GM12878 (cell line): ENCODE measurements around the gene ADAMTS2. TPM values are rescaled to one million over a fixed set of nuclear protein-coding genes. Genes with fewer than 3 reads are reported as not detected.

Experiments used
- ATAC-seq: fragments of 200-7000 bp; cut with Tn5 transposase; 3 replicates; pipeline ENCODE4 v1.9.1; 2020; ENCODE audit warnings: mild to moderate bottlenecking, moderate library complexity
- BruUV-seq: library from RNA; stranded (reverse); fragments of 400-500 nt; replicated peaks from 2 replicates; lab custom pipeline; 2021; lab: Mats Ljungman, UMichigan
- CTCF ChIA-PET: fragments of 300-600 bp; sonication (Branson Sonifier 250); formaldehyde crosslinking; extraction: SDS; loops from one replicate; lab custom pipeline; 2021; ENCODE audit warnings: inconsistent platforms; lab: Yijun Ruan, JAX
- POLR2A ChIA-PET: fragments of 350-600 bp; formaldehyde crosslinking; extraction: SDS; loops from one replicate; lab custom pipeline; 2021; ENCODE audit warnings: inconsistent platforms; lab: Charles Lee
- RAD21 ChIA-PET: fragments of 300-600 bp; sonication (Branson Sonifier 250); formaldehyde crosslinking; loops from one replicate; lab custom pipeline; 2023; ENCODE audit warnings: antibody characterized with exemption; ENCODE audit not compliant: unreplicated experiment; lab: Charles Lee
- SMC1A ChIA-PET: fragments of 300-600 bp; sonication (Branson Sonifier 250); formaldehyde crosslinking; loops from one replicate; lab custom pipeline; 2023; ENCODE audit not compliant: unreplicated experiment, uncharacterized antibody; lab: Charles Lee
- DNase-seq: peaks from one replicate; pipeline ENCODE4 v3.0.0-alpha.2; 2011; ENCODE audit warnings: low read depth, low spot score
- FAIRE-seq: peaks from 3 replicates; lab custom pipeline; 2011; peaks lifted over from hg19 to GRCh38; lab: Jason Lieb, UNC
- H2AFZ ChIP-seq: 2 replicates; pipeline ENCODE4 v1.6.0; 2011; ENCODE audit warnings: low read depth, low read length, control low read depth; ENCODE audit not compliant: control insufficient read depth
- H3K27ac ChIP-seq: 2 replicates; pipeline ENCODE4 v1.5.1; 2011; ENCODE audit warnings: control low read depth; ENCODE audit not compliant: control insufficient read depth, insufficient read depth
- H3K27me3 ChIP-seq, 2 experiments: replicated peaks in 1 of 2; 2 replicates each; pipeline versions ENCODE4 v1.6.0 to v1.6.1; 2011; ENCODE audit warnings: low read length in 1 of 2; ENCODE audit not compliant: control insufficient read depth in 2 of 2, insufficient read depth in 2 of 2
- H3K36me3 ChIP-seq, 2 experiments: 2 replicates each; pipeline ENCODE4 v1.5.1; 2011; ENCODE audit warnings: low read length in 1 of 2; ENCODE audit not compliant: control insufficient read depth in 2 of 2, insufficient read depth in 2 of 2
- H3K4me1 ChIP-seq: 2 replicates; pipeline ENCODE4 v1.6.1; 2011; ENCODE audit warnings: mild to moderate bottlenecking, low read length, moderate library complexity, mixed read lengths; ENCODE audit not compliant: control insufficient read depth, insufficient read depth
- H3K4me2 ChIP-seq: 2 replicates; pipeline ENCODE4 v1.6.0; 2011; ENCODE audit warnings: control low read depth; ENCODE audit not compliant: control insufficient read depth, insufficient read depth
- H3K4me3 ChIP-seq: fragments of 200-600 bp; sonication (generic); 2 replicates; pipeline ENCODE4 v1.5.1; 2016
- H3K79me2 ChIP-seq: 2 replicates; pipeline ENCODE4 v1.6.0; 2011; ENCODE audit warnings: low read length; ENCODE audit not compliant: control insufficient read depth, insufficient read depth
- H3K9ac ChIP-seq: 2 replicates; pipeline ENCODE4 v1.8.0; 2011; ENCODE audit warnings: low read length, control low read depth, mixed read lengths; ENCODE audit not compliant: control insufficient read depth, insufficient read depth
- H3K9me3 ChIP-seq: replicated peaks from 3 replicates; pipeline ENCODE4 v1.5.1; 2011; ENCODE audit warnings: mild to moderate bottlenecking, low read length; ENCODE audit not compliant: control insufficient read depth, insufficient read depth
- H4K20me1 ChIP-seq: 2 replicates; pipeline ENCODE4 v1.6.0; 2011; ENCODE audit not compliant: control insufficient read depth, insufficient read depth
- CEBPB ChIP-seq, 2 experiments: fragments of 150-350 bp in 1 of 2; IDR thresholded peaks; 2 replicates each; pipeline ENCODE4 v1.6.1; 2012 to 2014; ENCODE audit warnings: low read depth in 2 of 2, low read length in 2 of 2, borderline replicate concordance in 1 of 2, inconsistent platforms in 1 of 2
- CHD2 ChIP-seq: IDR thresholded peaks from 2 replicates; pipeline ENCODE4 v1.6.1; 2011; ENCODE audit warnings: low read depth, low read length, improper control_type of control experiment, borderline replicate concordance
- IRF5 ChIP-seq: fragments of 450-650 bp; IDR thresholded peaks from 2 replicates; pipeline ENCODE4 v1.6.1; 2017; ENCODE audit warnings: borderline replicate concordance
- LARP7 ChIP-seq: fragments of 450-650 bp; IDR thresholded peaks from 2 replicates; pipeline ENCODE4 v1.6.1; 2017; ENCODE audit warnings: mild to moderate bottlenecking
- NR2C1 ChIP-seq: fragments of 450-650 bp; IDR thresholded peaks from 2 replicates; pipeline ENCODE4 v1.6.1; 2017; ENCODE audit warnings: antibody characterized with exemption, mild to moderate bottlenecking, moderate library complexity
- RAD21 ChIP-seq: IDR thresholded peaks from 2 replicates; pipeline ENCODE4 v1.6.1; 2011; ENCODE audit warnings: mild to moderate bottlenecking, low read depth, low read length, moderate library complexity; ENCODE audit not compliant: insufficient read depth
- SIX5 ChIP-seq: IDR thresholded peaks from 2 replicates; pipeline ENCODE4 v1.6.1; 2011; ENCODE audit warnings: mild to moderate bottlenecking, low read depth, low read length, moderate library complexity; ENCODE audit not compliant: severe bottlenecking
- SMARCA5 ChIP-seq: fragments of 450-650 bp; IDR thresholded peaks from 2 replicates; pipeline ENCODE4 v1.6.1; 2017; ENCODE audit warnings: mild to moderate bottlenecking
- ZBTB40 ChIP-seq: fragments of 450-650 bp; IDR thresholded peaks from 2 replicates; pipeline ENCODE4 v1.6.1; 2016; ENCODE audit warnings: mild to moderate bottlenecking, moderate library complexity, borderline replicate concordance
- ZNF592 ChIP-seq: fragments of 450-650 bp; IDR thresholded peaks from 2 replicates; pipeline ENCODE4 v1.6.1; 2017; ENCODE audit warnings: mild to moderate bottlenecking, moderate library complexity
- WGBS: methylation state at CpG from one replicate; pipeline ENCODE4 v1.1.6; 2016; ENCODE audit warnings: low lambda C conversion rate; ENCODE audit not compliant: insufficient replicate concordance, insufficient coverage; ENCODE audit errors: missing lambda C conversion rate; 5-methylcytosine and 5-hydroxymethylcytosine counted together
- in situ Hi-C: fragments of 300-500 bp; cut with MboI; formaldehyde crosslinking; loops from 9 replicates; pipeline ENCODE4 v1.14.3; 2018; ENCODE audit warnings: mixed read lengths
- intact Hi-C: fragments of 100-400 bp; cut with micrococcal nuclease; formaldehyde crosslinking; loops from one replicate; pipeline ENCODE4 v1.14.2; 2022; ENCODE audit not compliant: unreplicated experiment
- polyA plus RNA-seq, 11 experiments: library from polyadenylated mRNA; depleted of rRNA in 4 of 11; unstranded in 6 of 11; stranded (reverse) in 5 of 11; fragments of >200 nt; fragmentation: Nextera tagmentation in 4 of 11; fragmentation: Illumina TruSeq in 1 of 11; extraction: Ambion mirVana in 4 of 11; extraction: Trizol in 1 of 11; gene quantifications; 1 replicate in 1 of 11; 2 replicates in 10 of 11; pipeline versions ENCODE4 v1.2.1 to v1.2.3, GENCODE V29; 2011 to 2016; ENCODE audit warnings: inconsistent platforms in 2 of 11, missing spikeins in 2 of 11, low read depth in 1 of 11
- total RNA-seq, 4 experiments: library from RNA; depleted of rRNA in 3 of 4; stranded (reverse); fragments of >200 nt in 3 of 4; fragmentation: Illumina TruSeq in 1 of 4; extraction: Trizol in 1 of 4; gene quantifications; 2 replicates each; pipeline versions ENCODE4 v1.2.1 to v1.2.3, GENCODE V29; 2013 to 2021
- TF ChIP-seq, protein P1 (sequence below): fragments of 450-650 bp; IDR thresholded peaks from 2 replicates; pipeline ENCODE4 v1.6.1; 2017; ENCODE audit warnings: antibody characterized with exemption, mild to moderate bottlenecking, moderate library complexity

ADAMTS2 gene
- total and polyA plus RNA-seq, 10 of the 15 experiments (the other 5 are each of a cell fraction or from before 2014, with no cell fraction given), result 0.03 to 0.05 TPM; not detected in 8

GRCh38 chr5:179294131-179294780, 51.0 kb downstream of the ADAMTS2 start:
- intact Hi-C loops (no loop called here), in situ Hi-C loops (no loop called here)
- ATAC-seq, result no peak
- no peaks in the 10 kb centered on the region for H3K4me1 ChIP-seq
- H3K79me2 ChIP-seq, result no peaks in the 10 kb centered on the region
- no peak for DNase-seq
- H3K4me3 ChIP-seq, result no peak overlapping the region
- ChIA-PET RAD21 (no interaction called here), SMC1A (no interaction called here), POLR2A (no interaction called here), CTCF (no interaction called here)
- FAIRE-seq, result no peak
- no peaks in the 10 kb centered on the region for H4K20me1 ChIP-seq
- H3K36me3 ChIP-seq, result no peaks in the 10 kb centered on the region
- 30% methylated on average over 12 of the region's 12 CpGs for WGBS
- no TSS peak for BruUV-seq
- H2AFZ ChIP-seq, result no peak overlapping the region
- no peaks in the 10 kb centered on the region for H3K27me3 ChIP-seq
- no peak overlapping the region for H3K4me2 ChIP-seq
- H3K27ac ChIP-seq, result no peak overlapping the region
- no peaks in the 10 kb centered on the region; the same call in 1 of the 3 replicates for H3K9me3 ChIP-seq
- no peak overlapping the region for H3K9ac ChIP-seq
- TF ChIP-seq NR2C1, result no peak
- no peak for TF ChIP-seq RAD21
- TF ChIP-seq ZNF592, result no peak
- no peak for TF ChIP-seq CHD2
- TF ChIP-seq LARP7, result no peak
- TF ChIP-seq, protein P1, sequence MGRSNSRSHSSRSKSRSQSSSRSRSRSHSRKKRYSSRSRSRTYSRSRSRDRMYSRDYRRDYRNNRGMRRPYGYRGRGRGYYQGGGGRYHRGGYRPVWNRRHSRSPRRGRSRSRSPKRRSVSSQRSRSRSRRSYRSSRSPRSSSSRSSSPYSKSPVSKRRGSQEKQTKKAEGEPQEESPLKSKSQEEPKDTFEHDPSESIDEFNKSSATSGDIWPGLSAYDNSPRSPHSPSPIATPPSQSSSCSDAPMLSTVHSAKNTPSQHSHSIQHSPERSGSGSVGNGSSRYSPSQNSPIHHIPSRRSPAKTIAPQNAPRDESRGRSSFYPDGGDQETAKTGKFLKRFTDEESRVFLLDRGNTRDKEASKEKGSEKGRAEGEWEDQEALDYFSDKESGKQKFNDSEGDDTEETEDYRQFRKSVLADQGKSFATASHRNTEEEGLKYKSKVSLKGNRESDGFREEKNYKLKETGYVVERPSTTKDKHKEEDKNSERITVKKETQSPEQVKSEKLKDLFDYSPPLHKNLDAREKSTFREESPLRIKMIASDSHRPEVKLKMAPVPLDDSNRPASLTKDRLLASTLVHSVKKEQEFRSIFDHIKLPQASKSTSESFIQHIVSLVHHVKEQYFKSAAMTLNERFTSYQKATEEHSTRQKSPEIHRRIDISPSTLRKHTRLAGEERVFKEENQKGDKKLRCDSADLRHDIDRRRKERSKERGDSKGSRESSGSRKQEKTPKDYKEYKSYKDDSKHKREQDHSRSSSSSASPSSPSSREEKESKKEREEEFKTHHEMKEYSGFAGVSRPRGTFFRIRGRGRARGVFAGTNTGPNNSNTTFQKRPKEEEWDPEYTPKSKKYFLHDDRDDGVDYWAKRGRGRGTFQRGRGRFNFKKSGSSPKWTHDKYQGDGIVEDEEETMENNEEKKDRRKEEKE, result no peak
- no peak for TF ChIP-seq SMARCA5
- no peak for TF ChIP-seq IRF5
- TF ChIP-seq ZBTB40, result no peak
- TF ChIP-seq CEBPB (IDR thresholded peaks at IDR 0.05; ENCODE audit: borderline replicate concordance in 1 of 2, low read depth in 2 of 2, low read length in 2 of 2), result no peak
- TF ChIP-seq SIX5, result no peak
